ENCODE measurements around the gene MEAF6.

Gene MEAF6

DNA sequence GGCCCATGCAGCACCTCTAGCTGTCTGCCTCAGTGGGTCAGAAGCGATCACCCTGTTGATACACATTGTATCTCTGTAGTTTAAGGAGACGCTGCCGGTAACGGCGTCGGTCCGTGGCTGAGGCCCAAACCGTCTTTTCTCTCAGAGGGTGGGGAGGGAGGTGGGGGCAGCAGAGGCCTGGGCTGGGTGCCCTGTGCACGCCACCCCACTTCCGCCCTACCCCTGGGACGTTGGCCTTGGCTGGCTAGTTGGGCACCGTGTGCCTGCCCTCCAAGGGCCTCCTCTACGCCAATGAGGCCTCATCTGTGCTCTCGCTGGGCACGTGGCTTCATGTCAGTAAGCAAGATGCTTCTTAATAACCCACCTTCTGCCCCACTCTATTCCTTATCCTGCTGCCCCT is 30.8 kb downstream of the MEAF6 start:
- no peak for DNase-seq

DNA sequence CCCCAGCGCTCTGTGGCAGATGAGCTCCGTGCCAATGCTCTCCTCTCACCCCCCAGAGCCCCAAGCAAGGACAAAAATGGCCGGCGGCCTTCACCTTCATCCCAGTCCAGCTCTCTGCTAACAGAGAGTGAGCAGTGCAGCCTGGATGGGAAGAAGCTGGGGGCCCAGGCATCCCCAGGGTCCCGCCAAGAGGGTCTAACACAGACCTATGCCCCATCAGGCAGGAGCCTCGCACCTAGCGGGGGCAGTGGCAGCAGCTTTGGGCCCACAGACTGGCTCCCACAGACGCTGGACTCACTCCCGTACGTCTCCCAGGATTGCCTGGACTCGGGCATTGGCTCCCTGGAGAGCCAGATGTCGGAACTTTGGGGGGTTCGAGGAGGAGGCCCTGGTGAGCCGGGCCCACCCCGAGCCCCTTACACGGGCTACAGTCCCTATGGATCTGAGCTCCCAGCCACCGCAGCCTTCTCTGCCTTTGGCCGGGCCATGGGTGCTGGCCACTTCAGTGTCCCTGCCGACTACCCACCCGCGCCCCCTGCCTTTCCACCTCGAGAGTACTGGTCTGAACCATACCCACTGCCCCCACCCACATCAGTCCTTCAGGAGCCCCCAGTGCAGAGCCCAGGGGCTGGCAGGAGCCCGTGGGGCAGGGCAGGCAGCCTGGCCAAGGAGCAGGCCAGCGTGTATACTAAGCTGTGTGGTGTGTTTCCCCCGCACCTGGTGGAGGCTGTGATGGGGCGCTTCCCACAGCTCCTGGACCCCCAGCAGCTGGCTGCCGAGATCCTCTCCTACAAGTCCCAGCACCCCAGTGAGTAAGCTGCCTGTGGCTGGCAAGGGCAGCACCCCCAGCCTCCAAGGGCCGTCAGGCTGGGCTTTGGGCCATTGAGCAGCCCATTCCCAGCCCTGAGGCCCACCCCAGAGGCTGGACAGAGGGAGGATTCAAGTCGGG is 31.5 kb downstream of the MEAF6 start:
- DNase-seq, result no peak

DNA sequence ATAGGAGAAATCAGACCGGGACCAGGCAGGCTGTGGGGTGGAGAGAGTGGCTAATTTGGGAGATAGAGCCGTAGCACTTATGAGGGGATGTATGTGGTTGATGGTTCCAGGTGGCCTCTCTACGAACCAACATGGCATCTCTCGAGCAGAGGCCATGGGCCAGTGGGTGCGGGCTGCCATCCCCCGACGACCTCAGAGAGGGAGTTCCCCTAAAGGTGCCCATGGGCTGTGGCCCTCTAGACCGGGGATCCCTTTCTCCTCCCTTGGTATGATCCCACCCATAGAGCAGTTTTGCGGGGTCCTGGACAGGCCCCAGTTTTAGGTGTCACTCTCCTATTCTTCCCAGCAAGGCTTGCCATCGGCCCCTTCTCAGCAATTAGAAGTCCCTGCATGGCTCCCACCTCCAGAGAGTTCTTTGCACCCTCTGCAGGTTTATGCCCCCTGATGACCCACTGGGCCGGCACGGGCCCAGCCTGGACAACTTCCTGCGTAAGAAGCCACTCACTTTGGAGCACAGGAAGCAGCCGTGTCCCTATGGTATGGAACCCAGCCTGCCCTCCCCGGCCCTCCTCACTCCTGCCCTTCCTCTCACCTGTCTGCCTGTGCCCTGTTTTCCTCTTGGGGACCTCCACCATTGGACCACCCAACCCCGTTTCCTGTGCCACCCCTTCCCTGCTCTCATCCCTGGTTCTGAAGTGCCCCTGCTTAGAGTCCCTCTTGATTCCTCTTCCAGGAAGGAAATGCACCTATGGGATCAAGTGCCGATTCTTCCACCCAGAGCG is 32.4 kb downstream of the MEAF6 start:
- DNase-seq, result no peak

DNA sequence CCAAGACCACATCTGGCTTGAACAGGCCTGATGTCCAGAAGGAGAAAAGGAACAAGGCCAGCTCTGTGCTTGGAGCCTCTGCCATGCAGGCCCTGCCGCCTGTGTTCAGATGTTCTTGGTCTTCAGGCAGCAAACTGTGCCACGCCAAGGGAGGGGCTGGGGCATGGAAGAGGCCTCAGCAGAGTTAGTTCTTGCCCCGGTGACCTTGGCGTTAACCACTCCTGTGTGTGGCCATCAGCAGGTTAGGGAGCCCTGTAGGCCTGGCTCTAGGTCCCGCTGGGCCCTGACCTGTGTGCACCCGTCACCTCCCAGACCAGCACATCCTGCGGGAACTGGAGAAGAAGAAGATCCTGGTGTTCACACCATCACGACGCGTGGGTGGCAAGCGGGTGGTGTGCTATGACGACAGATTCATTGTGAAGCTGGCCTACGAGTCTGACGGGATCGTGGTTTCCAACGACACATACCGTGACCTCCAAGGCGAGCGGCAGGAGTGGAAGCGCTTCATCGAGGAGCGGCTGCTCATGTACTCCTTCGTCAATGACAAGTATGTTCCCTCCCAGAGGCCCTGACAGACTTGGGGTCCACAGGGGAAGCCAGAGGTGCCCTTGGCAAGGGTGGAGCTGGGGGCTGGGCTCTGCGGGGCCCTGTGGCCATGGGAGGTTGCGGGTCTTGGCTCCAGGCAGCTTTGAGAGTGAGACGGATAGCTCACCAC is 33.1 kb downstream of the MEAF6 start:
- DNase-seq, result no peak

DNA sequence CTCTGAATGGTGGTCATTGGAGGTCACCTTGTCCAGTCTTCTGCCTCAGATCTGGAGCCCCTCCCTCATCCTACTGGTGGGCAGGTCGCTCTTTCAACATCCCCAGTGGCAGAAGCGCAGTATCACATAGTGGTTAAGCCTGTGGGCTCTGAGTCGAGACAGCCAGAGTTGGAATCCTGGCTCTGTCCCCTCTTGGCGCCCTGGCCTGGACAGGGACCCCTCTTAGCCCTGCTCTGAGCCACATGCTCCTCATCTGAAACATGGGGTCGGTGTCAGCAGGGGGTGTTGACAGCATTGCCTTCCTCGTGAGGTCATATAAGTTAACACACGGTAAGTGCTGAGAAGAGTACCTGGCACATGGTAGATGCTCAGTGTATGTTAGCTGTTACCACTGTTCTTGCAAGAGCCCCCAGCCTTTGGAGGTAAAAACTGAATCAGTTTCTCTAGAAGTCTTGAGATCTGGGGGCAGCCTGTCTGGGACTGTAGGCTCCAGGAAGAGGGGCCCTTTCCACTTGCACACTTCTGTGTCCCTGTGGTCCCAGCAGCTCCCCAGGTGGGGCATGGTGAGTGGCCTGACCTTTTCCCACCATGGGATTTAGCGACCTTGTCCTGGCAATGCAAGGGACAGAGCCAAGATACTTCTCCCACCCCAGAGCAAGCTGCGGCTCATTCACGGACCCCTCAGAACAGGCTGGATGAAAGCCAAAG is 33.8 kb downstream of the MEAF6 start:
- DNase-seq, result no peak

DNA sequence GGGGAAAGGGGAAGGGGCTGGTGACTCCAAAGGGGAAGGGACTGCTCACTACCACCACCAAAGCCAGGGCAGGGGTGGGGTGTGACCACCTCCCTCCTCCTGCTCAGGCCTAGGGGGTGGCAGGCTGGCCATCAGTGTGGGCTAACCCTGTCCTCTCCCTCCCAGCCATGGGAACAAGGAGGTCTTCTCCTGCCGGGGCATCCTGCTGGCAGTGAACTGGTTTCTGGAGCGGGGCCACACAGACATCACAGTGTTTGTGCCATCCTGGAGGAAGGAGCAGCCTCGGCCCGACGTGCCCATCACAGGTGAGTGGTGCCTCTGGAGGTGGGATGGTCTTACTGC is 34.5 kb downstream of the MEAF6 start:
- no peak for DNase-seq

DNA sequence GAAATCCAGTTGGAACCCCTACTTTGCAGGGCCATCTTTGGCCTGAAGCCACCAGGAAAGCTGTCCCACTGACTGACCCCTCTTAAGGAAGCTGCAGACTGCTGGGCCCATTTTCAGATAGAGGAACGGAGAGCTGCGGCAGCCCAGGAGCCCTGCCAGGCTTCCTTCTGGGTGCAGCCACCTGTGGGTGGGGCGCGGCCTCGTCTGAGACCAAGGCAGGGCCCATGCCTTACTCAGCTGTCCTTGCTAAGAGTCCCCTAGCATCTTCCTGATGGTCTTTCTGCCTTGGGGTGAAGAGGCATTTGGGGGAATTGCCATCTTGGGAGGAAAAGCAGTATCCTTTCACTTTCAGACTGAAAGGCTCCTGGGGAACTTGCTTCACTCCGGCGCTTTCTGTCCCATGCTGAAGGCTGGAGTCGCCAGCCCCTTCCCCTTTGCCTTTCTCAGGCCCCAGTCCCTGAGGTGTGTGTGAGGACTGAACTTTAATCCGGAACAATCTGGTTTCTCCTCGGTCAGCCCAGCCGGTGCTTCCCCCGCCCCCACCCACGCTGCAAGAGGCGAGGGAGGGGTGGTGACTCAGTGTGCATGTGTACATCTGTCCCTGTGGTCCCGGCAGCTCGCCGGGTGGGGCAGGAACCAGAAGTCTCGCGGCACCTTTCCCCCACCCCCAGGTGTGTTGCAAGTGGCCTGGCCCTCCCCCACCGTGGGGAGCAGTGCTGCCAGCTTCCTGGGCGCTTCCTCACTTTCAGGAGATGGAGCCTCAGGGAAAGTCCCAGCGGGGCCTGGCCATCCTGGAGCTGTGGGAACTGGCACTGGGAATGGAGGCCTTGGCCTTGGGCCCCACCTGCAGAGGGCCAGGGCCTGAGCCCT is 35.1 kb downstream of the MEAF6 start:
- DNase-seq, result peak; percentile 90

DNA sequence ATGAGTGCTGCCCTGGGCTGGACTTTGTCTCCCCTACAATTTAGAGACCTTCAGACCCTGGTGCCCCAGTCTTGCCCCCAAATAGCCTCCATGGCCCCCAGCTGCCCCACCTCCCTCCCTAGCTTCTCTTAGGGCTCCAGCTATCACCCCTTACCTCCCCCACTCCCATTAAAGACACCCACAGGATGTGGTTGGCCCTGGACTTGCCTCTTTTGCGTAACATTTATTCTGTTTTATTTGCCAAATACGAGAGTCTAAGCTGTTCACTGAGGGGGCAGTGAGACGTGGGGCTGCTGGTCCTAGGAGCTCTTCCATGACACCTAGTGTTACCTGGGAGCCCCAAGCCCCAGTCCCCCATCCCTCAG is 35.7 kb downstream of the MEAF6 start:
- DNase-seq, result peak; percentile 39

DNA sequence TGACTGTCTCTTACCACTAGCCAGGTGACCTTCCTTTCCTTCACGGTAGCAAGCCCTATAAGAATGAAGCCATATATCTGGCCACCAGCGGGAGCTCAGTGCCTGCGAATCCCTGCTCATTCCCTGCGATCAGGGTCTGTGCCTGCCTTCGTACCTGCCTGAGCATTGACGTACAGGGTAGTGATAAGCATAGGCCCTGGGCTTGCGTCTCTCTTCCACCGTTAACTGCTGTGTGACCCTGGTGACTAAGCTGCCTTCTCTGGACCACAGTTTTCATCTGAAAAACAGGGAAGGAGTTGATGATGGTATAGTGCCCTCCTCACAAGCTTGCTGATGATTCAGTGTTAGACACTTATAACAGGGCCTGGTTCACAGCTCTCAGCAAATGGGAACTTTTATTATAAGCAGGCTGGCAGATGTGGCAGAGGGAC is 36.1 kb downstream of the MEAF6 start:
- DNase-seq, result peak; percentile 40

DNA sequence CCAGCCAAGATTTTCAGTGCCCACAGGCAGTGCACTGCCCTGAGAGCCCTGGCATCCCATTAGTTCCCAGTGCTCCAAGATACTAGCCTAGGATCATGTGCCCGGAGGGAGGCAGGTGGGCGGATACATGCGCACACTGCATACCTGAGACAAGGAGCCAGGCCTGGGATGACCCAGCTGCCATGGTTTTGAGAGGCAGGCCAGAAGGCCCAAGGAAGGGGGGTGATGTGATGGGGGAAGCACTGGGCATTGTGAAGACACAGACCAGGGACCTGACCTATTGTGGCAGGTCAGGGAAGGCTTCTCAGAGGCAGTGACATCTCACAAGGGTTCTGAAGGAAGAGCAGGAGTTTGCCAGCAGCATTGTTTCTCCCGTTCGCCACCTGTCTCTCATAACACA is 36.6 kb downstream of the MEAF6 start:
- DNase-seq, result no peak

DNA sequence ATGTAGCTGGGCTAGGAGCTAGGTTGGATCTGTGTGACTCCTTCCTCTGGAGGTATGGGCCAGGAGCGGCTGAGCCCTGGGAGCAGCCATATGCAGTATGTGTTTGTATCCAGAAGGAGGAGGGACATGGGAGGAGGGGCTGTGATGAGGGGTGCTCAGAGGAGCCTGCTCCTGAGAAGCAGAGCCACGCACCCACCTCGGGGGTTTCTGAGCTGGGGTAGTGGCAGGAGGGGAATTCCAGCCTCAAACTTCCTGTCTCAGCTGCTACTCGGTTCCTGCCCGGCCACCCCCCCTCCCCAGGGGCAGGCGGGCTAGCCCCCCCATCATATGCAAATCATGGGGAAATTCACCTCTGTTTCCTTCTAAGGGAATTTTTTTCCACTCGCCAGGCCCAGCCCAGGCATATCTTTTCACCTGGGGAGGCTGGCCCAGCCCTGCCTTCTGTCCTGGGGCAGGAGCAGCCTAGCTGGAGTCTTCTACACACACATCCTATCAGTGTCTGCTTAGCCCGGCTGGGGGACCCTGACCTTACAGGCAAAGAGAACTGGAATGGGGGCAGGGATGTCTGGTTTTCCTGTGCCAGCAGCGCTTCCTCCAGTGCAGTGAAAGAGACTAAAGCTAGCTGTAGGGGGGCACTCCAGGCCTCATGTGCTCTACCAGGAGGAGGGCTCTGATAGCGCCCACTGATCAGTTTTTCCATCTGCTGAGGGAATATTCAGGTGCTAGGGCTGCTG is 37.2 kb downstream of the MEAF6 start:
- peak; percentile 65 for DNase-seq

DNA sequence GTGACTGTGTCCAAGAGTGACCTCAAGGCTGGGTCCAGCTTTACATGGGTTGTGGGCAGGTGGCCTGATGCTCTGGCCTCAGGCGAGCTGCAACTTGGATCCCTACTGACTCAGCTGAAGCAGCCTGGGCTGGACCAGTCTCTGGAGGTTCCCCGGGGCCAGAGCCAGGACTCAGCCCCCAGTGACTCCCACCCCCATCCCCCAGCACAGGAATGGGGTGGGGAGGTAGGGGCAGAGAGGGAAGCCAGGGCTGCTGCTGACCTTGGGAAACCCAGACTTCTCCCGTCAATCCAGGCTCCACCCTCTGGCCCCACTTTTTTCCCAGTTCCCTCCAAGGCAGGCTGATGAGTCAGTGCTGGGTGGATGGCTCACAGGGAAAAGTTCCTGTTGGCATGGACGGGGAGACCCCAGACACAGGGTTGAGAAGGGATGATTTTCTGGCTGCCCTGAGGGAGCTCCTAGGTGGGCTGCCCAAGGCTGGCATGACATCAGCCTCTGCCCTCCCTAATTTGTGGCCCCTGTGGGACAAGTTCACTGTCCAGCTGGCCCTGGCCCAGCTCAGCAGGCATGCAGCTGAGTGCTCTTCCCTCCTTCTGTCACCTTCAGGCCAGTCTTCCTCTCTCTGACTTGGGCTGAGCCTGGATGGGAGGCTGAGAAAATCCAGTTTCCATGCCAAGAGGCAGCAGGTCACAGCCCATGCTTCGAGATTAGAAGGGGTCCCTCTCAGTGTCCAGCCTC is 37.9 kb downstream of the MEAF6 start:
- no peak for DNase-seq

DNA sequence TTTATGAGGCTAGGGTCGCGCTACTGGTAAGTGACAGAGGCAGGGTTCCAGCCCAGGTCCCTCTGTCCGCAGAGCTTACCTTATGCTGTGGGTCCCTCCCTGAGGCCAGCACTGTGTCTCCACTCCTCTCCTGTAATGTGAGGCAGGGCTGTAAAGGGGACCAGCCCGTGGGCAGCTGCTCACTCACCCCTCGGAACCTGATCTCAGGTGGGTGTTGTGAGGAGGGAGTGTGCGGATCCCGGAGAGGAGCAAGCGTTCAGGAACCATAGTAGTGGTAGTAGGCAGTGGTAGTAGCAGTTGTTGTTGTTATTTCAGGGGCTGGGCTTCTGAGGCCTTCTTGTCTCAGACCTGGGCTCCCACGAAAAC is 38.5 kb downstream of the MEAF6 start:
- no peak for DNase-seq

DNA sequence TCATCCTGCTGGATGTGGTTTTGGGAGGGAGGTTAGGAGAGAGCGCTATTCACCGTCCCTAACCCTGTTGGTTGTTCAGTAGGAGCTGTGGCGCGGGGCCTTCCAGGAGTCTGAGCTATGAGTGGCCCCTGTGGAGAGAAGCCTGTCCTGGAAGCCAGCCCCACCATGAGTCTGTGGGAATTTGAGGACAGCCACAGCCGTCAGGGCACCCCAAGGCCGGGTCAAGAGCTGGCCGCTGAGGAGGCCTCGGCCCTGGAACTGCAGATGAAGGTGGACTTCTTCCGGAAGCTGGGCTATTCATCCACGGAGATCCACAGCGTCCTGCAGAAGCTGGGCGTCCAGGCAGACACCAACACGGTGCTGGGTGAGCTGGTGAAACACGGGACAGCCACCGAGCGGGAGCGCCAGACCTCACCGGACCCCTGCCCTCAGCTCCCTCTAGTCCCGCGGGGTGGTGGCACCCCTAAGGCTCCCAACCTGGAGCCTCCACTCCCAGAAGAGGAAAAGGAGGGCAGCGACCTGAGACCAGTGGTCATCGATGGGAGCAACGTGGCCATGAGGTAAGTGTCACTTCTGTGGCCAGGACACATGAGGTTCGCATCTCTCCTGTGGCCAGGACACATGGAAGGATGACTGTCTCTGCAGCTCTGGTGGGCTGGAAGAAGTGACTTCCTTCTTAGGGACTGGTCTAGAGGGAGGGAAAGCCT is 39.0 kb downstream of the MEAF6 start:
- no peak for DNase-seq

DNA sequence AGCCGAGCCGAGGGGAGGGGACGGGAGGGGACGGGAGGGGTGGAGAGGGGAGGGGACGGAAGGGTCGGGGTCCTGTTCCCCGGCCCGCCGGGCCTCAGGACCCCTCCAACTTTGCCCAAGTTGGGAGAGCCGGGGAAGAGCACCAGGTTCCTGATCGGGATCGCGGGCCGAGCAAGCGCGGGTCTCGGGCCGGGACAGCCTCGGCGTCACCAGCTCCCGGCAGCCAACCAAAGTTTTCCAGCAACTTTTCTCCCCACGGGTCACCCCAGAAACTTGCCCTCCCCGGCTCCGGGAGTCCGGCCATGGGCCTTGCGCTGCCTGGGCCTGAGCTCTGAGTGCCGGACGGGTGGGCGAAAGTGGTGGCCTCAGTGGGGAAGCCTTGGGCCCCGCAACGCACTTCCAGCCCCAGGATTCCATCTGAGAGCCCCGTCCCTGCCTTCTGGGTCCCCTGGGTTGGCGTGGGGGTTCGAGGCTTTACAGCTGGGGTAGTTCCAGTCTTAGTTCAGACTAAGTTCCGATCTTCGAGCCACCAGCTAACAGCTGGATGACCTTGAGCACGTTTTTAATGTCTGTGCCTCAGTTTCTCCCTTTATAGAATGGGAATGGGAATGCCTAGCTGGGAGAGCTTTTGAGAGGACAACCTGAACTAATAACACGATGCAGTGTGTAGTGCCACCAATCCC is 39.7 kb downstream of the MEAF6 start:
- no peak for DNase-seq

DNA sequence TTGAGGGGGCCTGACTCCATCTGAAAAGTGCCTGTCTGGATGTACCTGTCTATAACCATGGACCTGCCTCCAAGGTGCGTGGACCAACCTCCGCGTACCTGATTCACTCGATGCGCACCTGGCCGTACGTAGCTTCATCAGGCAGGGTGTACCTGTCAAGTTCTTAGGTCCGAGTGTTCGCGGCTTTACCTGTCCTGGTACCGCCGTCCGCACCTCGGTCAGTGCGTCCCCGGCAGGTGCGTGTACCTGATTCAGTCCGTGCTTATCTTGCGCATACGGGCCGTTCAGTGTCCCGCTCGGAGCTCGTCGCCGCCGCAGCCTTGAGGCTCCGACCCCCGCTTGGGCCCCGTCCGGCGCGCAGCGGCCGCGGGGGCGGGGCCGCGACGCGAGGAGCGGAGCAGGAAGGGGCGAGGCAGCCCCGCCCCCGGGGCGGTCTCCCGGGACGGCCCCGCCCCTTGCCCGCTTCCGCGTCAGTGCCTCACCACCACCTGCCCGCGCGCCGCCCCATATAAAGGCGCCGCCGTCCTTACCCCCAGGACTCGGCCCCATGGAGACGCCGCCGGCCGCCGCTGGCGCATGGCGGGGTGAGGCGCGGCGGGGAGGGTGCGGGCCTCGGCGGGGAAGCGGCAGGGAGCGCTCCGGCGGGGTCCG is 40.4 kb downstream of the MEAF6 start, which contains the start of gene ZC3H12A:
Gene ZC3H12A (plus strand): TSS at position 535 of the 651 bp plus-strand sequence. CDS start 917 bp downstream, outside the sequence.
- DNase-seq, result peak; percentile 89

DNA sequence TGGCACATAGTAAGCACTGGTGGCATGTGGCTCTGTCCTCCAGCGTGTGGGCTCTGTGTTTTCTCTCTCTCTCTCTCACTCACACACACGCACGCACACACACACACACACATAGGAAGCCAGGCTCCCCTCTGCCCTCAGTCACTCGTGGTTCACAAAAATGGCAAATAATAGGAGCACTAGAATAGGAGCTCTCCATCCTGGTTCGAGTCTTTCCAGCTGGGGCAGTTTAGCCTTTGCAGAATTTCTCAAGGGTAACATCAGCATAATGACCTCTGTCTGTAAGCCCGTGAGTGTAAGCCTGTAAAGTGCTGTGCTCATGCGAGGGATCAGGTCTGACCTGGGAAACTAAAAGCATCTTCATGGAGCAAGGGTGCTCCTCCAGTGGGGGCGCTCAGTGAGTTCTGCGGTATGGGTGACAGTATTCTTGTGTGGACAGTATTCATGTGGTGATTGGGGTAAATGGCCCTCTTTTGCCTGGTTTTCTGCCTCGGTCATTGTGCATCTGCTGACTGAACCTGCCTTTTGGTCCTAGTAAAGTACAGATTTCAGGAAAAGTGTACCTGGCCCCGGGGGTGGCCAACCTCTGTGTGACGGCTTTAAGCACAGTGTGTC is 41.0 kb downstream of the MEAF6 start:
- peak; percentile 48 for DNase-seq

DNA sequence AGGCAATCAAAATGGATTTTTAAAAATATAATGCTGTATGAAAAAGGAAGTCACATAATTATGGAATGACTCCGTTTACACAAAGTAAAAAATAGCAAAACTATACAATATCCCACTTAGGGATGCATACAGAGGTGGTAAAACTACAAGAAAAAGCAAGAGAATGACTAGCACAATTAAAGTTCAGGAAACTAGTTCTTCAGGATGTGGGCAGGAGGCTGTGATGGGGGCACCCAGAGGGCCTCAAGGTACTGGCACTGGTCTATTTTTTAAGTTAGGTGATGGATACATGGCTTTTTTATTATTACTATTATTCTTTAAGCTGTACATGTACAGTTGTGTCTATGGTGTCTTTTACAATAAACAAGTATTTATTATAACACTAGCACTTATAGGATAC is 41.6 kb downstream of the MEAF6 start:
- DNase-seq, result no peak

Measured in activated effector memory CD4-positive, alpha-beta T cell treated with Interleukin-2 at 50 U/mL for 16 hours (primary cell).